Ectodermal cell (in vitro differentiated cells): ENCODE results near the gene ZNF609.
A peak's percentile ranks its signal among the peaks of the same experiment; 100 is the strongest.
"Not testable (repeated sequence)": the region's sequence is repeated elsewhere in the genome, so short reads cannot be mapped to it uniquely, and the experiment has no call there.

Experiments used
- H3K27ac ChIP-seq: 2 replicates; pipeline ENCODE4 v1.7.0; 2013; ENCODE audit warnings: mild to moderate bottlenecking, low read depth, low read length; ENCODE audit not compliant: insufficient read depth, poor library complexity, severe bottlenecking
- H3K27me3 ChIP-seq: 2 replicates; pipeline ENCODE4 v1.7.0; 2013; ENCODE audit warnings: mild to moderate bottlenecking, low read length; ENCODE audit not compliant: insufficient read depth, control insufficient read depth, poor library complexity, severe bottlenecking
- H3K36me3 ChIP-seq: one replicate; pipeline ENCODE4 v1.7.0; 2013; ENCODE audit warnings: low read length; ENCODE audit not compliant: control insufficient read depth, insufficient read depth
- H3K4me1 ChIP-seq: one replicate; pipeline ENCODE4 v1.7.0; 2013; ENCODE audit warnings: low read length; ENCODE audit not compliant: control insufficient read depth, insufficient read depth
- H3K4me3 ChIP-seq: 2 replicates; pipeline ENCODE4 v1.7.0; 2013; ENCODE audit warnings: low read depth, low read length, control low read depth; ENCODE audit not compliant: insufficient read depth
- H3K9me3 ChIP-seq: 2 replicates; pipeline ENCODE4 v1.7.0; 2013; ENCODE audit warnings: mild to moderate bottlenecking, low read length, moderate library complexity; ENCODE audit not compliant: control insufficient read depth
- WGBS, 2 experiments: methylation state at CpG; one replicate each; pipeline ENCODE4 v1.1.7; 2013; ENCODE audit warnings: missing lambda C conversion rate in 2 of 2; 5-methylcytosine and 5-hydroxymethylcytosine counted together

The ZNF609 gene

DNA sequence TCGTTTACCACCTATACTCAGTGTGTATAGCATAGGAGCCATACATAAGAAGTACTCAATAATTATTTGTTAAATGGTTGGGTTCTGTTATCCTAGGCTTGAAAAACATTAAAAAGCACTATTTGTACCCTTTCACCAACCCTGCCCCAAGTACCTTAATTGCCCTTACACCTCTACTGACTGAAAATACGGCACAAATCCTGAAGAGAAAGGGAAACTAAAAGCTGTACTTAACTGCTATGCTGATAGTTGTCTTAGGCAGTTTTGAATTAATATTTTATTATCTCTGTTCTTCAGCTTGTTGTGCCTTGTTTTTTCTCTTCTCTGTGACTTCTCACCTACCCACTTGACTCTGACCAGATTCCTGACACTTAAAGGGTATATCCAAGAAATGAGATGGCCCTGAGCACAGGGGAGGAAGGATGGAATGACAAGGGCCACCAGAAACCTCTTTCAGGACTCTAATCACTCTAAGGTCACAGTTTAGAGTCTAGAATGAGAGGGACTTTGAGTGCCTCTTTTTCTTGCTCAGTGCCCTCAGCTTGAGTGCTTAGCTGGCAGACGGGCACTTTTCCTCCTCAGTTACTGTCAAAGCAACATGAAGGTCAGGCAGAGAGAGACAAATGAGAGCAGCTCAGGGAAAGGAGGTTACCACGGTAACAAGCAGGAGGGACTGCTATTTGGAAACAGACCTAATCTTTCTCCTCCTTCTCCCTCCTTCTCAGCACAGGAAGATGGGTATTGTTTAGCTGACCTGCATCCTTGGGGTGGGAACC is 136.5 kb downstream of the ZNF609 start:
- Histone ChIP-seq H3K9me3 (no peaks in the 10 kb centered on the region), H3K27ac (peak overlapping the region; percentile 47)

DNA sequence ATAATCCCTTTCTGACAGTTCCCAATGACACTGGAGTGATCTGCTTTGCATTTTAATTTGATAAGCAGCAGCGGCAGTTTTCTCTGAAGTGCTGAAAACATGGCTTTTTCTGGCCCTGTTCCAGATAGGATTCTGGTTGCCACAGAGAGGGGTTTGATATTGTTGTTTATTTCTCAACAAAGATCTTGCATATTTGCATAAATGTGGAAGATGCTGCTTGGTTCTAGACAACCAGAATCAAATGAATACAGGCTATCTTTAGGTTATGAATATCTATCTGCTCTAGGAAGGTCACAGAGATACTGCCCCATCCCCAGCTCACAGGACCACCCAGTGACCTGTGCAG is 137.1 kb downstream of the ZNF609 start:
- Histone ChIP-seq H3K27me3 (no peaks in the 10 kb centered on the region), H3K27ac (peak overlapping the region; percentile 11), H3K4me3 (no peak overlapping the region), H3K4me1 (peaks cover 14% of the 10 kb centered on the region), H3K9me3 (no peaks in the 10 kb centered on the region), H3K36me3 (no peaks in the 10 kb centered on the region)
- WGBS, 2 experiments: 23 to 36% methylated on average over 1 of the region's 1 CpG

More for the DNA sequence above, 136.5 kb downstream of the ZNF609 start:
- 38 to 40% methylated on average over 3 of the region's 4 CpGs for WGBS, 2 experiments
- H3K27me3 ChIP-seq: no peaks in the 10 kb centered on the region
- H3K4me3 ChIP-seq: no peak overlapping the region
- peaks cover 14% of the 10 kb centered on the region for H3K4me1 ChIP-seq
- no peaks in the 10 kb centered on the region for H3K36me3 ChIP-seq

DNA sequence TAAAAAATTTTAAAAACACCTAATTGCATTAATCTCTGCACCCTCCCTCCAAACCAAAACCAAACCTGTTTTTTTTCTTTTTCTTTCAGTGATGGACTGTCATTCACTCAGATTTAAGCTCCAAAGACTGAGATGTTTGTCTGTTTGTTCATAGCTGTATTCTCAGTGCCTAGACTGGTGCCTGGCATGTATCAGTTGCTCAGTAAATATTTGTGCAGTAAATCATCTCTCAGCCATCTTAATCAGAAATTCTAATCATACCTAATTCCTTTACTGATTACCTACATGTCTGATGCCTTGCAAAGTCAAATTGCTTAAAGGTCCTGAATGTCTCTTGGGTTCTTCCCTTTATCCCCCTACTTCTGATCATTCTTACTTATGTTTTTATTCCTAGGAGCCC is 138.8 kb downstream of the ZNF609 start:
- H3K27ac ChIP-seq: no peak overlapping the region
- no peaks in the 10 kb centered on the region for H3K9me3 ChIP-seq

DNA sequence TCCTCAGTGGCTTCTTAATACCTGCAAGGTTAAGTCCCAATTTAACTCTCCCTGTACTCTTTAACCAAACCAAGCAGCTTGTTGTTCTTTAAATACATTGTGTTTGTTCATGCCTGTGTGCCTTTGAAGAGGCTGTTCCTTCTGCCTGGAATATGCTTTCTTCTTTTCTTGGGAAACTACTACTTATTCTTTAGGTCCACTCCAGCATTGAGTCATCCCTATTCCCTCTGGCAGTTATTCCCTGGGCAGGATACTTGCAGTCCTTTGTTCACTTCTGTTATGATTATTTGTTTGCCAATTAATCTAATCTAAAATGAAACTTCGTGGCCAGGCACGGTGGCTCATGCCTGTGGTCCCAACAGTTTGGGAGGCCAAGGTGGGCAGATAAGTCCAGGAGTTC is 139.3 kb downstream of the ZNF609 start:
- Histone ChIP-seq H3K27ac (no peak overlapping the region), H3K36me3 (no peaks in the 10 kb centered on the region), H3K27me3 (no peaks in the 10 kb centered on the region), H3K9me3 (no peaks in the 10 kb centered on the region), H3K4me1 (peaks cover 14% of the 10 kb centered on the region), H3K4me3 (no peak overlapping the region)
- WGBS, 2 experiments: 35 to 49% methylated on average over 2 of the region's 2 CpGs

More for the DNA sequence above, 138.8 kb downstream of the ZNF609 start:
- Histone ChIP-seq H3K27me3 (no peaks in the 10 kb centered on the region), H3K4me1 (peaks cover 14% of the 10 kb centered on the region), H3K4me3 (no peak overlapping the region), H3K36me3 (no peaks in the 10 kb centered on the region)

DNA sequence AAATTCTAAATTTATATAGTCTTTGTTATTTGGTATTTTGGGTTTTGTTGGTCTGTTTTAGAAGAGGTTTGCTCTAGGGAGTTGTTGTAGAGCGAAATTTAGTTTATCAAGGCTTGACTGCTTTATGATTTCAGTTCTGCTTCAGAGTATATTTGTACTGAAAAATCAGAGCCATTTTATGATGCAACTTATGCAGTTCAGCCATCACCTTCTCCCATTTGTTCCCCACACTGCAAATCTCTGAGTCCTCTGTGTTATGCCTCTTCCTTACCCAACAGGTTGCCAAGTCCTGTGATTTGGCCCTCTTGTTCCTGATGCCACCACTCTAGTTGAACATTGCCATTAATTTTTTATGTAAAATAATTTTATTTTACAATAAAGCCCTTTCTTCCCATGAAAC is 140.4 kb downstream of the ZNF609 start:
- no peak overlapping the region for H3K27ac ChIP-seq
- no peaks in the 10 kb centered on the region for H3K27me3 ChIP-seq
- 100% methylated on average over 1 of the region's 1 CpG for WGBS, 2 experiments
- no peaks in the 10 kb centered on the region for H3K9me3 ChIP-seq
- H3K36me3 ChIP-seq: no peaks in the 10 kb centered on the region
- no peak overlapping the region for H3K4me3 ChIP-seq
- peaks cover 14% of the 10 kb centered on the region for H3K4me1 ChIP-seq

GRCh38 chr15:64604319-64604718 is 143.9 kb downstream of the ZNF609 start:
- Histone ChIP-seq H3K4me1 (no peaks in the 10 kb centered on the region), H3K36me3 (no peaks in the 10 kb centered on the region), H3K27me3 (no peaks in the 10 kb centered on the region), H3K4me3 (no peak overlapping the region), H3K9me3 (no peaks in the 10 kb centered on the region), H3K27ac (no peak overlapping the region)

GRCh38 chr15:64607416-64607815 is 147.0 kb downstream of the ZNF609 start:
- H3K36me3 ChIP-seq, H3K4me1 ChIP-seq, H3K9me3 ChIP-seq, H3K4me3 ChIP-seq, H3K27ac ChIP-seq, H3K27me3 ChIP-seq: not testable (repeated sequence)
- 93 to 94% methylated on average over 6 of the region's 6 CpGs for WGBS, 2 experiments

DNA sequence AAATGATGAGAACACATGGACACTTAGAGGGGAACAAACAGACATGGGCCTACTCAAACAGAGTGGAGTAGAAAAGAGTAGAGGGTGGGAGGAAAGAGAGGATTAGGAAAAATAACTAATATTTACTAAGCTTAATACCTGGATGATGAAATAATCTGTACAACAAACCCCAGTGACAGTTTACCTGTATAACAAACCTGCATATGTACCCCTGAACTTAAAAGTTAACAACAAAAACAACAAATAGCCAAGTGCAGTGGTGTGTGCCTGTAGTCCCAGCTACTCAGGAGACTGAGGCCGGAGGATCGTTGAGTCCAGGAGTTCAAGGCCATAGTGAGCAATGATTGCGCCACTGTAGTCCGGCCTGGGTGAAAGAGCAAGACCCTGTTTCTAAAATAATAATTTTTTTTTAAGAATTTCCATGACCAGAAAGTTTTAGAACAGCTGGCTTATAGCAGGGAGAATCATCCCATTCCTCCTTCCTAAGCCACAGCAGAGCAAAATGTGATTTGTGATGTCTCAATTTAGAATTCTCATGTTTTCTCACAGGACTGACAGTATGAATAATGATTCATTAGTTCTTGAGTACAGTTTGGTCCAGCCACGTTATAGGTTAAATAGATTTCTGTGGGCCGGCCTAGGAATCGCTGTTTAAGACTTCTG is 150.0 kb downstream of the ZNF609 start:
- Histone ChIP-seq H3K9me3 (no peaks in the 10 kb centered on the region), H3K36me3 (no peaks in the 10 kb centered on the region), H3K27ac (no peak overlapping the region), H3K4me1 (no peaks in the 10 kb centered on the region), H3K4me3 (no peak overlapping the region), H3K27me3 (no peaks in the 10 kb centered on the region)
- 81 to 83% methylated on average over 7 of the region's 7 CpGs for WGBS, 2 experiments

- H3K27me3 ChIP-seq: no peaks in the 10 kb centered on the region
- H3K36me3 ChIP-seq: no peaks in the 10 kb centered on the region
- H3K27ac ChIP-seq: no peak overlapping the region
- no peak overlapping the region for H3K4me3 ChIP-seq
- no peaks in the 10 kb centered on the region for H3K4me1 ChIP-seq
- no peaks in the 10 kb centered on the region for H3K9me3 ChIP-seq
Measured at GRCh38 chr15:64611085-64611725, 150.8 kb downstream of the ZNF609 start.

DNA sequence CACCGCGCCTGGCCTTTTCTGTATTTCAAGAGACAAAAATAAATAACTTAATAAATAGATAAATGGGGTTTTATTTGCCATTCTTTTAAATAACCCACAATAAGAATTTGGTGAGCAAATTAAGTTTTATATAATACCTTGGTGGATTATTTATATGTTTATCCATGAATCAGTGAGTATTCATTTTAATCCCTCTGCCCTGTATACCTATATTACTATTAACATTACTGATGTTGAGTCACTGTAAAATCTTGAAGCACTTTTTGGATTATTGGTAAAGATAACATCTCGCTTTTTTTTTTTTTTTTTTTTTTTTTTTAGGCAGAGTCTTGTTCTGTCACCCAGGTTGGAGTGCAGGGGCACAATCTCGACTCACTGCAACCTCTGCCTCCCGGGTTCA is 154.1 kb downstream of the ZNF609 start:
- no peak overlapping the region for H3K27ac ChIP-seq
- H3K36me3 ChIP-seq: no peaks in the 10 kb centered on the region
- no peaks in the 10 kb centered on the region for H3K27me3 ChIP-seq
- no peaks in the 10 kb centered on the region for H3K9me3 ChIP-seq
- WGBS, 2 experiments: 94 to 99% methylated on average over 3 to 4 of the region's 5 CpGs
- H3K4me1 ChIP-seq: no peaks in the 10 kb centered on the region
- H3K4me3 ChIP-seq: no peak overlapping the region
